ENCODE data around the gene PRKAG2.
"Not testable (repeated sequence)": the region's sequence is repeated elsewhere in the genome, so short reads cannot be mapped to it uniquely, and the experiment has no call there.

Gene PRKAG2

GRCh38 chr7:151832656-151833055, 44.3 kb downstream of the PRKAG2 start:
- H3K4me3 Mint-ChIP-seq, result no peak overlapping the region
- peaks cover 27% of the 10 kb centered on the region for H3K4me1 Mint-ChIP-seq
- no peak for DNase-seq
- H3K27me3 Mint-ChIP-seq, result no peaks in the 10 kb centered on the region
- peak overlapping the region; percentile 19 to 22 for H3K27ac Mint-ChIP-seq
- H3K9me3 Mint-ChIP-seq, result no peaks in the 10 kb centered on the region
- no peak for ATAC-seq

GRCh38 chr7:151832138-151832537, 44.8 kb downstream of the PRKAG2 start:
- Mint-ChIP-seq H3K4me3 (no peak overlapping the region), H3K4me1 (peaks cover 27% of the 10 kb centered on the region), H3K27ac (peak overlapping the region in 1 of 2 donors; percentile 19)

GRCh38 chr7:151831606-151832005, 45.3 kb downstream of the PRKAG2 start:
- H3K4me1 Mint-ChIP-seq, result peaks cover 30% of the 10 kb centered on the region

More at GRCh38 chr7:151832138-151832537, 44.8 kb downstream of the PRKAG2 start:
- ATAC-seq (no peak), DNase-seq (no peak)
- Mint-ChIP-seq H3K27me3 (no peaks in the 10 kb centered on the region), H3K9me3 (no peaks in the 10 kb centered on the region)

GRCh38 chr7:151830121-151830830, 46.6 kb downstream of the PRKAG2 start:
- H3K27me3 Mint-ChIP-seq, result no peaks in the 10 kb centered on the region
- H3K4me3 Mint-ChIP-seq, result no peak overlapping the region

More at GRCh38 chr7:151831606-151832005, 45.3 kb downstream of the PRKAG2 start:
- no peak overlapping the region for H3K27ac Mint-ChIP-seq
- H3K27me3 Mint-ChIP-seq, result no peaks in the 10 kb centered on the region
- ATAC-seq, result no peak
- H3K9me3 Mint-ChIP-seq, result no peaks in the 10 kb centered on the region
- H3K4me3 Mint-ChIP-seq, result no peak overlapping the region
- DNase-seq, result no peak

GRCh38 chr7:151829707-151830106, 47.2 kb downstream of the PRKAG2 start:
- ATAC-seq, result no peak

More at GRCh38 chr7:151830121-151830830, 46.6 kb downstream of the PRKAG2 start:
- H3K27ac Mint-ChIP-seq, result no peak overlapping the region
- no peak for ATAC-seq
- DNase-seq, result no peak
- H3K4me1 Mint-ChIP-seq, result peaks cover 43% of the 10 kb centered on the region
- no peaks in the 10 kb centered on the region for H3K9me3 Mint-ChIP-seq

GRCh38 chr7:151827620-151828019, 49.3 kb downstream of the PRKAG2 start:
- Mint-ChIP-seq H3K4me1 (peaks cover 26% of the 10 kb centered on the region), H3K27me3 (no peaks in the 10 kb centered on the region), H3K9me3 (no peaks in the 10 kb centered on the region), H3K4me3 (no peak overlapping the region), H3K27ac (no peak overlapping the region)
- DNase-seq (no peak), ATAC-seq (no peak)

More at GRCh38 chr7:151829707-151830106, 47.2 kb downstream of the PRKAG2 start:
- Mint-ChIP-seq H3K27ac (no peak overlapping the region), H3K4me1 (peaks cover 39% of the 10 kb centered on the region), H3K4me3 (no peak overlapping the region), H3K9me3 (no peaks in the 10 kb centered on the region), H3K27me3 (no peaks in the 10 kb centered on the region)
- no peak for DNase-seq

- H3K27ac Mint-ChIP-seq, result peak overlapping the region in 1 of 2 donors; percentile 65
- peaks cover 26% of the 10 kb centered on the region for H3K4me1 Mint-ChIP-seq
- H3K27me3 Mint-ChIP-seq, H3K4me3 Mint-ChIP-seq, DNase-seq, ATAC-seq, H3K9me3 Mint-ChIP-seq: not testable (repeated sequence)
Observed at GRCh38 chr7:151826316-151826715, 50.6 kb downstream of the PRKAG2 start.

- DNase-seq, result no peak
- Mint-ChIP-seq H3K27ac (peak overlapping the region in 1 of 2 donors; percentile 65), H3K4me1 (peaks cover 26% of the 10 kb centered on the region), H3K27me3 (no peaks in the 10 kb centered on the region), H3K9me3 (no peaks in the 10 kb centered on the region), H3K4me3 (no peak overlapping the region)
- ATAC-seq, result no peak
Observed at GRCh38 chr7:151825721-151826120, 51.2 kb downstream of the PRKAG2 start.

- H3K27ac Mint-ChIP-seq, result no peak overlapping the region
- no peak overlapping the region for H3K4me3 Mint-ChIP-seq
- peaks cover 26% of the 10 kb centered on the region for H3K4me1 Mint-ChIP-seq
- H3K9me3 Mint-ChIP-seq, result no peaks in the 10 kb centered on the region
- no peak for ATAC-seq
- H3K27me3 Mint-ChIP-seq, result no peaks in the 10 kb centered on the region
- DNase-seq, result no peak
Observed at GRCh38 chr7:151824373-151824933, 52.5 kb downstream of the PRKAG2 start.

GRCh38 chr7:151823566-151824372, 53.1 kb downstream of the PRKAG2 start:
- ATAC-seq, result no peak

GRCh38 chr7:151822541-151823181, 54.3 kb downstream of the PRKAG2 start:
- DNase-seq (no peak), ATAC-seq (no peak)
- no peaks in the 10 kb centered on the region for H3K27me3 Mint-ChIP-seq
- H3K4me1 Mint-ChIP-seq, result peaks cover 17% of the 10 kb centered on the region
- H3K4me3 Mint-ChIP-seq, result no peak overlapping the region
- H3K9me3 Mint-ChIP-seq, result no peaks in the 10 kb centered on the region
- H3K27ac Mint-ChIP-seq, result peak overlapping the region in 1 of 2 donors; percentile 39

More at GRCh38 chr7:151823566-151824372, 53.1 kb downstream of the PRKAG2 start:
- no peaks in the 10 kb centered on the region for H3K27me3 Mint-ChIP-seq
- H3K4me1 Mint-ChIP-seq, result peaks cover 20% of the 10 kb centered on the region
- DNase-seq, result no peak
- H3K4me3 Mint-ChIP-seq, result no peak overlapping the region
- no peak overlapping the region for H3K27ac Mint-ChIP-seq
- H3K9me3 Mint-ChIP-seq, result no peaks in the 10 kb centered on the region

GRCh38 chr7:151821806-151822540, 54.9 kb downstream of the PRKAG2 start:
- H3K9me3 Mint-ChIP-seq, result no peaks in the 10 kb centered on the region
- no peak overlapping the region for H3K4me3 Mint-ChIP-seq
- peak overlapping the region in 1 of 2 donors; percentile 29 for H3K27ac Mint-ChIP-seq
- no peak for ATAC-seq
- H3K27me3 Mint-ChIP-seq, result no peaks in the 10 kb centered on the region
- peaks cover 17% of the 10 kb centered on the region for H3K4me1 Mint-ChIP-seq
- DNase-seq, result no peak

GRCh38 chr7:151821226-151821625, 55.7 kb downstream of the PRKAG2 start:
- no peak for DNase-seq
- no peak overlapping the region for H3K4me3 Mint-ChIP-seq
- H3K27ac Mint-ChIP-seq, result no peak overlapping the region
- ATAC-seq, result no peak
- H3K27me3 Mint-ChIP-seq, result no peaks in the 10 kb centered on the region
- peaks cover 10% of the 10 kb centered on the region for H3K4me1 Mint-ChIP-seq
- no peaks in the 10 kb centered on the region for H3K9me3 Mint-ChIP-seq

- H3K9me3 Mint-ChIP-seq, result no peaks in the 10 kb centered on the region
- no peak for ATAC-seq
- peaks cover 5% of the 10 kb centered on the region for H3K4me1 Mint-ChIP-seq
- H3K27ac Mint-ChIP-seq, result no peak overlapping the region
- no peaks in the 10 kb centered on the region for H3K27me3 Mint-ChIP-seq
- no peak for DNase-seq
- H3K4me3 Mint-ChIP-seq, result no peak overlapping the region
Observed at GRCh38 chr7:151820491-151821105, 56.3 kb downstream of the PRKAG2 start.

All from stimulated activated naive CD8-positive, alpha-beta T cell treated with anti-CD3 and anti-CD28 coated beads, Interleukin-15, amount 100 ng/mL, for 72 hours (primary cell).